ENCODE measurements around the gene CCND3. TPM values are rescaled to one million over a fixed set of nuclear protein-coding genes. Genes with fewer than 3 reads are reported as not detected.

The CCND3 gene
- 100 to 1,000 TPM; 131 to 170 TPM for total RNA-seq

GRCh38 chr6:41941280-41942066 lies at the start of gene CCND3:
CCND3 (minus strand) TSS chr6:41941808; CDS start chr6:41941649, 159 bp downstream.
- H3K27me3 ChIP-seq (replicated peaks; ENCODE audit: insufficient read depth), result no peaks in the 10 kb centered on the region
- H3K4me3 ChIP-seq, result peak within 1 kb of the TSS; percentile 83
- peaks cover 29 to 33% of the 10 kb centered on the region in 2 donors for H3K4me1 ChIP-seq (ENCODE audit: control insufficient read depth in 1 of 2, low read depth in 2 of 2)
- ATAC-seq (ENCODE audit: insufficient number of reproducible peaks, low FRiP score, low read depth), result peak; percentile 84
- peak within 1 kb of the TSS; percentile 71 to 83 for H3K27ac ChIP-seq
- H3K9me3 ChIP-seq, result no peaks in the 10 kb centered on the region
- peaks cover 6% of the 10 kb centered on the region for H3K36me3 ChIP-seq
- peak; percentile 65 for DNase-seq (ENCODE audit: low spot score)
- TF ChIP-seq, protein P1, sequence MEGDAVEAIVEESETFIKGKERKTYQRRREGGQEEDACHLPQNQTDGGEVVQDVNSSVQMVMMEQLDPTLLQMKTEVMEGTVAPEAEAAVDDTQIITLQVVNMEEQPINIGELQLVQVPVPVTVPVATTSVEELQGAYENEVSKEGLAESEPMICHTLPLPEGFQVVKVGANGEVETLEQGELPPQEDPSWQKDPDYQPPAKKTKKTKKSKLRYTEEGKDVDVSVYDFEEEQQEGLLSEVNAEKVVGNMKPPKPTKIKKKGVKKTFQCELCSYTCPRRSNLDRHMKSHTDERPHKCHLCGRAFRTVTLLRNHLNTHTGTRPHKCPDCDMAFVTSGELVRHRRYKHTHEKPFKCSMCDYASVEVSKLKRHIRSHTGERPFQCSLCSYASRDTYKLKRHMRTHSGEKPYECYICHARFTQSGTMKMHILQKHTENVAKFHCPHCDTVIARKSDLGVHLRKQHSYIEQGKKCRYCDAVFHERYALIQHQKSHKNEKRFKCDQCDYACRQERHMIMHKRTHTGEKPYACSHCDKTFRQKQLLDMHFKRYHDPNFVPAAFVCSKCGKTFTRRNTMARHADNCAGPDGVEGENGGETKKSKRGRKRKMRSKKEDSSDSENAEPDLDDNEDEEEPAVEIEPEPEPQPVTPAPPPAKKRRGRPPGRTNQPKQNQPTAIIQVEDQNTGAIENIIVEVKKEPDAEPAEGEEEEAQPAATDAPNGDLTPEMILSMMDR (IDR thresholded peaks at IDR 0.05), result no peak

- Histone ChIP-seq H3K4me3 (no peak overlapping the region), H3K9me3 (no peaks in the 10 kb centered on the region), H3K27me3 (replicated peaks; ENCODE audit: insufficient read depth) (no peaks in the 10 kb centered on the region), H3K27ac (no peak overlapping the region), H3K4me1 (ENCODE audit: control insufficient read depth in 1 of 2, low read depth in 2 of 2) (no peaks in the 10 kb centered on the region), H3K36me3 (no peaks in the 10 kb centered on the region)
- TF ChIP-seq, protein P1 (IDR thresholded peaks at IDR 0.05), result no peak
- no peak for ATAC-seq (ENCODE audit: insufficient number of reproducible peaks, low FRiP score, low read depth)
- no peak for DNase-seq (ENCODE audit: low spot score)
Observed at GRCh38 chr6:41986339-41986738, 44.7 kb upstream of the CCND3 start.

GRCh38 chr6:41984623-41985022 lies 43.0 kb upstream of the CCND3 start:
- H3K4me3 ChIP-seq, result no peak overlapping the region
- no peak overlapping the region for H3K27ac ChIP-seq
- ATAC-seq (ENCODE audit: insufficient number of reproducible peaks, low FRiP score, low read depth) (no peak), DNase-seq (ENCODE audit: low spot score) (no peak)
- H3K27me3 ChIP-seq (replicated peaks; ENCODE audit: insufficient read depth), result no peaks in the 10 kb centered on the region
- no peaks in the 10 kb centered on the region for H3K4me1 ChIP-seq (ENCODE audit: control insufficient read depth in 1 of 2, low read depth in 2 of 2)
- TF ChIP-seq, protein P1 (IDR thresholded peaks at IDR 0.05), result no peak
- no peaks in the 10 kb centered on the region for H3K9me3 ChIP-seq
- H3K36me3 ChIP-seq, result no peaks in the 10 kb centered on the region

DNA sequence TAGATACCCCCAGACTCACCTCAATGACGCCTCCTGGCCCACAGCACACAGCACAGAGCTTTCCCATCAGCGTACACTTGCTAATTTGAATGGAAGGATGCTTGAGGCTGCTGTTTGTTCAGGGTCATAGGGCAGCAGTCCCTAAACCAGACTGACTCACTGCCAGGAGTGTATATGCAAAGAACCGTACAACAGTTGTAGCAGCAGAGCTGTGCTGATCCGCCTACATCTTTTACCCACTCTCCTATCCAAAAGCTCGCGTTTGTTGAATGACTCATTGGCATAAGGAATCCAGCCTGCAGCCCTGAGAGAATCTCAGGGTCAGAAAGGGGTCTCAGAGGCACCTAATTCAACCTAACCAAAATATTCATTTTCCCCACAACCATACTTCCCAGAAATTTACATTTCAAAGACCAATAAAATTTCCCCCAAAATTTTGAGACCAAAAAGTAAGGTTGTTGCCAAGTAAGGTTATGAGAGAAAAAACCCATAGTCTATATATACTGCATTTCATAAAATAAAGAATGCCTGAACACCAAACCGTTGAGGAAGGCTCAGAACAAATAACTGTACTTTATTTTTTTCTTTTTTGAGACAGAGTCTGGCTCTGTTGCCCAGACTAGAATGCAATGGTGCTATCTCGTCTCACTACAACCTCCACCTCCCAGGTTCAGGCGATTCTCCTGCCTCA lies 35.3 kb upstream of the CCND3 start:
- H3K27me3 ChIP-seq (replicated peaks; ENCODE audit: insufficient read depth), result no peaks in the 10 kb centered on the region
- ATAC-seq (ENCODE audit: insufficient number of reproducible peaks, low FRiP score, low read depth) (no peak), DNase-seq (ENCODE audit: low spot score) (no peak)
- no peaks in the 10 kb centered on the region for H3K9me3 ChIP-seq
- no peaks in the 10 kb centered on the region for H3K36me3 ChIP-seq
- H3K4me1 ChIP-seq (ENCODE audit: control insufficient read depth in 1 of 2, low read depth in 2 of 2), result no peaks in the 10 kb centered on the region
- H3K4me3 ChIP-seq, result no peak overlapping the region
- TF ChIP-seq, protein P1 (IDR thresholded peaks at IDR 0.05), result no peak
- H3K27ac ChIP-seq, result no peak overlapping the region

GRCh38 chr6:41975276-41975675 lies 33.7 kb upstream of the CCND3 start:
- Histone ChIP-seq H3K36me3 (no peaks in the 10 kb centered on the region), H3K27ac (no peak overlapping the region), H3K27me3 (replicated peaks; ENCODE audit: insufficient read depth) (no peaks in the 10 kb centered on the region), H3K4me1 (ENCODE audit: control insufficient read depth in 1 of 2, low read depth in 2 of 2) (no peaks in the 10 kb centered on the region), H3K9me3 (no peaks in the 10 kb centered on the region), H3K4me3 (no peak overlapping the region)
- TF ChIP-seq, protein P1 (IDR thresholded peaks at IDR 0.05), result no peak
- no peak for DNase-seq (ENCODE audit: low spot score)
- no peak for ATAC-seq (ENCODE audit: insufficient number of reproducible peaks, low FRiP score, low read depth)
